Keratinocyte (primary cell): ENCODE data around the gene MAML2. TPM values are rescaled to one million over a fixed set of nuclear protein-coding genes. Genes with fewer than 3 reads are reported as not detected.

ENCODE experiments used
- DNase-seq: peaks from one replicate; pipeline ENCODE4 v3.0.0-alpha.2; 2011; ENCODE audit warnings: low read depth, missing footprints, low spot score
- FAIRE-seq: peaks from 2 replicates; lab custom pipeline; 2011; peaks lifted over from hg19 to GRCh38; lab: Jason Lieb, UNC
- H2AFZ ChIP-seq: 2 replicates; pipeline ENCODE4 v1.6.0; 2012; ENCODE audit warnings: low read length, control low read depth, inconsistent platforms; ENCODE audit not compliant: control insufficient read depth
- H3K27ac ChIP-seq: 2 replicates; pipeline ENCODE4 v1.5.1; 2011; ENCODE audit warnings: low read length; ENCODE audit not compliant: control insufficient read depth, insufficient read depth
- H3K27me3 ChIP-seq: 3 replicates; pipeline ENCODE4 v1.6.0; 2011; ENCODE audit warnings: low read length; ENCODE audit not compliant: control insufficient read depth, insufficient read depth; ENCODE audit errors: extremely low read depth
- H3K36me3 ChIP-seq, 2 experiments: 2 replicates in 1 of 2; 3 replicates in 1 of 2; pipeline ENCODE4 v1.5.1; 2011; ENCODE audit warnings: low read length in 2 of 2, mild to moderate bottlenecking in 1 of 2; ENCODE audit not compliant: control insufficient read depth in 2 of 2, insufficient read depth in 2 of 2; ENCODE audit errors: extremely low read depth in 1 of 2
- H3K4me1 ChIP-seq: 3 replicates; pipeline ENCODE4 v1.5.1; 2011; ENCODE audit warnings: low read length; ENCODE audit not compliant: control insufficient read depth, insufficient read depth; ENCODE audit errors: extremely low read depth
- H3K4me2 ChIP-seq: 3 replicates; pipeline ENCODE4 v1.6.0; 2011; ENCODE audit warnings: low read depth, low read length; ENCODE audit not compliant: control insufficient read depth, insufficient read depth; ENCODE audit errors: extremely low read depth
- H3K4me3 ChIP-seq, 3 experiments: fragments of 200-600 bp in 1 of 3; sonication (generic) in 1 of 3; 2 replicates in 2 of 3; 3 replicates in 1 of 3; pipeline ENCODE4 v1.5.1; 2011 to 2016; ENCODE audit warnings: low read length in 3 of 3, mild to moderate bottlenecking in 3 of 3, control low read depth in 2 of 3, inconsistent platforms in 1 of 3, low read depth in 1 of 3, mixed read lengths in 1 of 3, mixed run types in 1 of 3, moderate library complexity in 1 of 3; ENCODE audit not compliant: control insufficient read depth in 2 of 3, insufficient read depth in 2 of 3; ENCODE audit errors: extremely low read depth in 1 of 3
- H3K79me2 ChIP-seq: 2 replicates; pipeline ENCODE4 v1.6.0; 2012; ENCODE audit warnings: low read length; ENCODE audit not compliant: control insufficient read depth, insufficient read depth
- H3K9ac ChIP-seq: 3 replicates; pipeline ENCODE4 v1.6.0; 2011; ENCODE audit warnings: low read length; ENCODE audit not compliant: control insufficient read depth, insufficient read depth; ENCODE audit errors: extremely low read depth
- H3K9me1 ChIP-seq: 3 replicates; pipeline ENCODE4 v1.6.0; 2011; ENCODE audit warnings: low read length; ENCODE audit not compliant: control insufficient read depth, insufficient read depth; ENCODE audit errors: extremely low read depth
- H3K9me3 ChIP-seq: 2 replicates; pipeline ENCODE4 v1.5.1; 2012; ENCODE audit warnings: low read depth, low read length; ENCODE audit not compliant: control insufficient read depth
- H4K20me1 ChIP-seq: 3 replicates; pipeline ENCODE4 v1.6.0; 2011; ENCODE audit warnings: low read length; ENCODE audit not compliant: control insufficient read depth, insufficient read depth; ENCODE audit errors: extremely low read depth
- CTCF ChIP-seq, 3 experiments: IDR thresholded peaks in 1 of 3; conservative IDR thresholded peaks in 1 of 3; optimal IDR thresholded peaks in 1 of 3; 2 replicates in 2 of 3; 3 replicates in 1 of 3; pipeline versions ENCODE3 to v1.5.1; 2011; ENCODE audit warnings: low read length in 3 of 3, mild to moderate bottlenecking in 3 of 3, moderate library complexity in 2 of 3, control low read depth in 1 of 3, inconsistent platforms in 1 of 3; ENCODE audit not compliant: insufficient read depth in 2 of 3; ENCODE audit errors: extremely low read depth in 1 of 3
- EZH2 ChIP-seq: IDR thresholded peaks from one replicate; pipeline ENCODE4 v1.6.1; 2012; ENCODE audit warnings: inconsistent platforms, mild to moderate bottlenecking, low read length, moderate library complexity
- dilution Hi-C: fragments of 300-500 bp; cut with MboI; formaldehyde crosslinking; loops from one replicate; pipeline ENCODE4 v1.7.0; 2020; ENCODE audit warnings: low sequenced_read_pairs; ENCODE audit not compliant: extremely low pct_ligation_motif_present
- polyA plus RNA-seq, 5 experiments: library from polyadenylated mRNA; depleted of rRNA in 3 of 5; stranded (reverse) in 3 of 5; stranded (forward) in 1 of 5; unstranded in 1 of 5; fragments of >200 nt; gene quantifications; 1 replicate in 1 of 5; 2 replicates in 3 of 5; 3 replicates in 1 of 5; pipeline versions ENCODE4 v1.2.1 to v1.2.3, GENCODE V29; 2011 to 2012; ENCODE audit warnings: missing spikeins in 2 of 5, low read depth in 1 of 5, low replicate concordance in 1 of 5

MAML2 gene
- polyA plus RNA-seq, 1 donor (not counting 4 experiments of a cell fraction or from before 2014, with no cell fraction given): 4.2 TPM

- FAIRE-seq: no peak
- dilution Hi-C loops: no loop called here
- no peaks in the 10 kb centered on the region for H4K20me1 ChIP-seq
Observed at GRCh38 chr11:96322775-96323641, 20.0 kb downstream of the MAML2 start.

GRCh38 chr11:96321091-96321490 is 21.9 kb downstream of the MAML2 start:
- H3K27me3 ChIP-seq: no peaks in the 10 kb centered on the region
- no peak overlapping the region for H2AFZ ChIP-seq
- H3K9me3 ChIP-seq: no peaks in the 10 kb centered on the region
- FAIRE-seq: no peak
- H3K4me3 ChIP-seq: no peak overlapping the region
- no peaks in the 10 kb centered on the region for H3K36me3 ChIP-seq
- TF ChIP-seq EZH2: no peak
- no peak for TF ChIP-seq CTCF (optimal IDR thresholded peaks at IDR 0.05 in 1 of 3, IDR thresholded peaks at IDR 0.05 in 1 of 3, conservative IDR thresholded peaks at IDR 0.05 in 1 of 3; ENCODE audit: extremely low read depth in 1 of 3, insufficient read depth in 2 of 3, low read length in 3 of 3)
- no peak for DNase-seq
- no peak overlapping the region for H3K27ac ChIP-seq
- no peak overlapping the region for H3K4me2 ChIP-seq
- dilution Hi-C loops: no loop called here
- H3K79me2 ChIP-seq: peaks cover 5% of the 10 kb centered on the region
- no peak overlapping the region for H3K9ac ChIP-seq
- no peaks in the 10 kb centered on the region for H3K9me1 ChIP-seq
- peaks cover 51% of the 10 kb centered on the region for H3K4me1 ChIP-seq
- H4K20me1 ChIP-seq: no peaks in the 10 kb centered on the region

More at GRCh38 chr11:96322775-96323641, 20.0 kb downstream of the MAML2 start:
- Histone ChIP-seq H2AFZ (no peak overlapping the region), H3K4me1 (peaks cover 37% of the 10 kb centered on the region), H3K9me3 (no peaks in the 10 kb centered on the region), H3K4me3 (no peak overlapping the region), H3K9me1 (no peaks in the 10 kb centered on the region), H3K36me3 (no peaks in the 10 kb centered on the region), H3K27me3 (no peaks in the 10 kb centered on the region), H3K9ac (no peak overlapping the region), H3K79me2 (peaks cover 12% of the 10 kb centered on the region), H3K27ac (no peak overlapping the region), H3K4me2 (no peak overlapping the region)
- TF ChIP-seq CTCF (optimal IDR thresholded peaks at IDR 0.05 in 1 of 3, IDR thresholded peaks at IDR 0.05 in 1 of 3, conservative IDR thresholded peaks at IDR 0.05 in 1 of 3; ENCODE audit: extremely low read depth in 1 of 3, insufficient read depth in 2 of 3, low read length in 3 of 3) (no peak), EZH2 (no peak)
- DNase-seq: no peak
